ENCODE measurements around the gene PPFIA1.

GRCh38 chr11:70230840-70231710 is 39.4 kb upstream of the PPFIA1 start:
- no peak for TF ChIP-seq CTCF (conservative IDR thresholded peaks at IDR 0.05; ENCODE audit: low read length)
- TF ChIP-seq EZH2phosphoT487 (IDR thresholded peaks at IDR 0.05; ENCODE audit: borderline replicate concordance, low read depth, low read length): no peak
